Trophoblast cell (in vitro differentiated cells and primary cell): ENCODE data around the gene GVQW3.

Experiments used
- DNase-seq, 2 donors: peaks; one replicate each; pipeline ENCODE4 v3.0.0-alpha.2; 2016
- H2AFZ ChIP-seq: 2 replicates; pipeline ENCODE4 v1.6.1; 2013; ENCODE audit warnings: low read length, moderate library complexity, mild to moderate bottlenecking; ENCODE audit not compliant: insufficient read depth, poor library complexity
- H2AK5ac ChIP-seq: 2 replicates; pipeline ENCODE4 v1.6.1; 2013; ENCODE audit warnings: mild to moderate bottlenecking, low read length
- H2BK120ac ChIP-seq: 2 replicates; pipeline ENCODE4 v1.6.1; 2013; ENCODE audit warnings: low read length, mild to moderate bottlenecking, moderate library complexity; ENCODE audit not compliant: insufficient read depth, poor library complexity
- H2BK12ac ChIP-seq: 2 replicates; pipeline ENCODE4 v1.6.1; 2013; ENCODE audit warnings: mild to moderate bottlenecking, low read length, moderate library complexity
- H2BK5ac ChIP-seq: 2 replicates; pipeline ENCODE4 v1.6.1; 2013; ENCODE audit warnings: low read length, low read depth, moderate library complexity, mild to moderate bottlenecking; ENCODE audit not compliant: poor library complexity
- H3K14ac ChIP-seq: 2 replicates; pipeline ENCODE4 v1.6.1; 2013; ENCODE audit warnings: mild to moderate bottlenecking, low read length
- H3K18ac ChIP-seq: 2 replicates; pipeline ENCODE4 v1.6.1; 2013; ENCODE audit warnings: mild to moderate bottlenecking, low read length
- H3K23ac ChIP-seq: 2 replicates; pipeline ENCODE4 v1.6.1; 2013; ENCODE audit warnings: low read length
- H3K27ac ChIP-seq: 2 replicates; pipeline ENCODE4 v1.5.1; 2013; ENCODE audit warnings: low read depth, mild to moderate bottlenecking, inconsistent platforms, low read length, moderate library complexity
- H3K27me3 ChIP-seq: 2 replicates; pipeline ENCODE4 v1.6.1; 2013; ENCODE audit warnings: inconsistent platforms, mild to moderate bottlenecking, low read length, moderate library complexity; ENCODE audit not compliant: insufficient read depth
- H3K36me3 ChIP-seq, 2 experiments: 1 replicate in 1 of 2; 2 replicates in 1 of 2; pipeline ENCODE4 v1.6.1; 2013; ENCODE audit warnings: low read length in 2 of 2, mild to moderate bottlenecking in 2 of 2, moderate library complexity in 1 of 2; ENCODE audit not compliant: insufficient read depth in 2 of 2, control insufficient read depth in 1 of 2
- H3K4ac ChIP-seq: 2 replicates; pipeline ENCODE4 v1.6.1; 2013; ENCODE audit warnings: low read depth, mild to moderate bottlenecking, low read length, moderate library complexity
- H3K4me1 ChIP-seq, 2 experiments: 1 replicate in 1 of 2; 2 replicates in 1 of 2; pipeline ENCODE4 v1.6.1; 2013; ENCODE audit warnings: low read length in 2 of 2, mild to moderate bottlenecking in 2 of 2, moderate library complexity in 1 of 2; ENCODE audit not compliant: insufficient read depth in 2 of 2, control insufficient read depth in 1 of 2
- H3K4me2 ChIP-seq: 2 replicates; pipeline ENCODE4 v1.6.1; 2013; ENCODE audit warnings: inconsistent platforms, mild to moderate bottlenecking, low read length, moderate library complexity
- H3K4me3 ChIP-seq: 2 replicates; pipeline ENCODE4 v1.5.1; 2013; ENCODE audit warnings: mild to moderate bottlenecking, low read depth, low read length, inconsistent platforms
- H3K79me1 ChIP-seq: one replicate; pipeline ENCODE4 v1.6.1; 2013; ENCODE audit warnings: low read length
- H3K79me2 ChIP-seq: 2 replicates; pipeline ENCODE4 v1.6.1; 2013; ENCODE audit warnings: low read length, mild to moderate bottlenecking; ENCODE audit not compliant: control insufficient read depth, insufficient read depth, poor library complexity
- H3K9ac ChIP-seq: 2 replicates; pipeline ENCODE4 v1.6.1; 2013; ENCODE audit warnings: mild to moderate bottlenecking, low read length
- H3K9me3 ChIP-seq: 2 replicates; pipeline ENCODE4 v1.6.1; 2013; ENCODE audit warnings: low read depth, mild to moderate bottlenecking, control low read depth, inconsistent platforms, low read length; ENCODE audit not compliant: insufficient read depth
- H4K12ac ChIP-seq: 2 replicates; pipeline ENCODE4 v1.6.1; 2013; ENCODE audit warnings: low read depth, mild to moderate bottlenecking, low read length, moderate library complexity
- H4K8ac ChIP-seq: 2 replicates; pipeline ENCODE4 v1.6.1; 2013; ENCODE audit warnings: low read depth, mild to moderate bottlenecking, low read length, moderate library complexity
- H4K91ac ChIP-seq: one replicate; pipeline ENCODE4 v1.6.1; 2013; ENCODE audit warnings: low read depth, mild to moderate bottlenecking, low read length, moderate library complexity
- WGBS: extraction: QIAGEN DNeasy Blood & Tissue Kit; methylation state at CpG from one replicate; pipeline ENCODE4 v1.1.7; 2013; ENCODE audit warnings: missing lambda C conversion rate; ENCODE audit not compliant: insufficient read length, insufficient coverage; ENCODE audit errors: extremely low coverage; 5-methylcytosine and 5-hydroxymethylcytosine counted together

GVQW3 gene

GRCh38 chr11:76448506-76448905 lies 67.4 kb downstream of the GVQW3 start:
- Histone ChIP-seq H3K14ac (no peak overlapping the region), H4K8ac (no peak overlapping the region), H2AFZ (no peak overlapping the region), H2BK12ac (no peak overlapping the region), H2AK5ac (no peak overlapping the region), H3K36me3 (peaks cover 0 to 2% of the 10 kb centered on the region in 2 experiments), H2BK120ac (no peak overlapping the region), H3K27me3 (no peaks in the 10 kb centered on the region), H3K79me2 (peaks cover 9% of the 10 kb centered on the region), H3K23ac (no peak overlapping the region), H3K9ac (no peak overlapping the region), H3K4ac (no peak overlapping the region), H3K4me3 (no peak overlapping the region), H3K9me3 (no peaks in the 10 kb centered on the region), H3K18ac (no peak overlapping the region), H3K79me1 (peaks cover 12% of the 10 kb centered on the region), H3K27ac (no peak overlapping the region), H3K4me1 (peaks cover 0 to 1% of the 10 kb centered on the region in 2 experiments), H3K4me2 (no peak overlapping the region), H4K91ac (no peak overlapping the region), H2BK5ac (no peak overlapping the region), H4K12ac (no peak overlapping the region)
- no CpG with 5 or more reads among the region's 2 CpGs for WGBS
- DNase-seq, result no peak

- Histone ChIP-seq H3K79me2 (no peaks in the 10 kb centered on the region), H3K9me3 (no peaks in the 10 kb centered on the region), H3K23ac (no peak overlapping the region), H3K14ac (no peak overlapping the region), H3K4ac (no peak overlapping the region), H3K4me1 (peaks cover 2 to 4% of the 10 kb centered on the region in 2 experiments), H2AFZ (no peak overlapping the region), H3K9ac (no peak overlapping the region), H2BK120ac (no peak overlapping the region), H3K79me1 (peaks cover 4% of the 10 kb centered on the region), H4K91ac (no peak overlapping the region), H3K27me3 (no peaks in the 10 kb centered on the region), H3K27ac (no peak overlapping the region), H3K4me3 (no peak overlapping the region), H2BK12ac (no peak overlapping the region), H3K18ac (no peak overlapping the region), H2BK5ac (no peak overlapping the region), H4K8ac (no peak overlapping the region), H4K12ac (no peak overlapping the region), H3K36me3 (peaks cover 2 to 4% of the 10 kb centered on the region in 2 experiments), H3K4me2 (no peak overlapping the region), H2AK5ac (no peak overlapping the region)
- WGBS, result no CpG with 5 or more reads among the region's 6 CpGs
- no peak for DNase-seq
Observed at GRCh38 chr11:76453248-76453647, 72.1 kb downstream of the GVQW3 start.

- Histone ChIP-seq H4K91ac (no peak overlapping the region), H4K12ac (no peak overlapping the region), H3K4me3 (no peak overlapping the region), H3K4ac (no peak overlapping the region), H3K79me2 (no peaks in the 10 kb centered on the region), H3K27ac (peak overlapping the region; percentile 86), H3K9ac (no peak overlapping the region), H3K27me3 (no peaks in the 10 kb centered on the region), H3K14ac (no peak overlapping the region), H3K79me1 (peaks cover 4% of the 10 kb centered on the region), H3K23ac (no peak overlapping the region), H3K4me2 (peak overlapping the region; percentile 48), H3K4me1 (peaks cover 2 to 4% of the 10 kb centered on the region in 2 experiments), H2AFZ (no peak overlapping the region), H3K9me3 (no peaks in the 10 kb centered on the region), H2AK5ac (no peak overlapping the region), H3K36me3 (peaks cover 4 to 6% of the 10 kb centered on the region in 2 experiments), H2BK120ac (no peak overlapping the region), H4K8ac (no peak overlapping the region), H2BK5ac (peak overlapping the region; percentile 64), H3K18ac (no peak overlapping the region), H2BK12ac (no peak overlapping the region)
- no CpG with 5 or more reads among the region's 2 CpGs for WGBS
- DNase-seq, result peak; percentile 7 to 40
Observed at GRCh38 chr11:76455331-76455730, 74.2 kb downstream of the GVQW3 start.

GRCh38 chr11:76455931-76456330 lies 74.8 kb downstream of the GVQW3 start:
- H3K9ac ChIP-seq, result no peak overlapping the region
- peak overlapping the region; percentile 25 for H3K14ac ChIP-seq
- H3K23ac ChIP-seq, result no peak overlapping the region
- peak overlapping the region; percentile 48 for H3K4me2 ChIP-seq
- no peak for DNase-seq
- H3K4ac ChIP-seq, result no peak overlapping the region
- H3K27ac ChIP-seq, result peak overlapping the region; percentile 83
- H2BK5ac ChIP-seq, result peak overlapping the region; percentile 64
- no peaks in the 10 kb centered on the region for H3K79me2 ChIP-seq
- no peak overlapping the region for H4K8ac ChIP-seq
- peaks cover 4 to 8% of the 10 kb centered on the region in 2 experiments for H3K36me3 ChIP-seq
- no peak overlapping the region for H3K18ac ChIP-seq
- no peak overlapping the region for H4K12ac ChIP-seq
- H3K9me3 ChIP-seq, result no peaks in the 10 kb centered on the region
- peaks cover 4% of the 10 kb centered on the region for H3K79me1 ChIP-seq
- H2BK12ac ChIP-seq, result no peak overlapping the region
- peak overlapping the region; percentile 90 for H2BK120ac ChIP-seq
- H3K4me3 ChIP-seq, result no peak overlapping the region
- H2AFZ ChIP-seq, result no peak overlapping the region
- H3K4me1 ChIP-seq, result peaks cover 2 to 4% of the 10 kb centered on the region in 2 experiments
- H4K91ac ChIP-seq, result no peak overlapping the region
- H2AK5ac ChIP-seq, result no peak overlapping the region
- no peaks in the 10 kb centered on the region for H3K27me3 ChIP-seq
